Measurements from ENCODE around the gene METTL18.
A peak's percentile ranks its signal among the peaks of the same experiment; 100 is the strongest.
"Not testable (repeated sequence)": the region's sequence is repeated elsewhere in the genome, so short reads cannot be mapped to it uniquely, and the experiment has no call there.

The METTL18 gene

GRCh38 chr1:169794530-169795416 is at the start of gene METTL18:
TSS of gene METTL18 (minus strand) at chr1:169794907. CDS start at chr1:169793695, 1,212 bp downstream.
- DNase-seq, result peak; percentile 83

DNA sequence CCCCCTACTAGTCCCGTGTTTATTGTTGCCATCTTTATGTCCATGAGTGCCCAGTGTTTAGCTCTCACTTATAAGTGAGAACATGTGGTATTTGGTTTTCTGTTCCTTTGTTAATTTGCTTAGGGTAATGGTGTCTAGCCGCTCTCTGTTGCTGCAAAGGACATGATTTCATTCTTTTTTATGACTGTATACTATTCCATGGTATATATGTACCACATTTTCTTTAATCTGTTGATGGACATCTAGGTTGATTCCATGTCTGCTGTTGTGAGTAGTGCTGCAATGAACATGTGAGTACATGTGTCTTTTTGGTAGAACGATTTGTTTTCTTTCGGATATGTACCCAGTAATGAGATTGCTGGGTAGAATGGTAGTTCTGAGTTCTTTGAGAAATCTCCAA is 44.2 kb upstream of the METTL18 start:
- no peak for DNase-seq

DNA sequence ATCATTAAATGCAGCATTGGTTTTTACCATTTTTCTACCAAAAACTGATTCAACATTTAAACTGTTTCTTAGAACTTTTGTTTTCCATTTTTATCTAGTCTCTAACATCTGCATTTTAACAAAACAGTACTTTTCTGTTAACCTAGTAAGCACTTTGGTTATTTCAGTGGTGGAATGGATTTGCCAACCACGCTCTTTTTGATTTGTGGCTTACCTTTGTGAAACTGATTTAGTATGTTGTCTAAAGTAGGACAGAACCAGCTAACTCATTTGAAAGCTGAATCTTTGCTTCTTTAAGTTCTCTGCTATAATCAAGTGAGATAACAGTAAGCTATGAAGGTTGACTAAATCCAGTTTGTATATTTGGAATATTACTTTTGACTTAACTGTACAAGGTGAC is 41.5 kb upstream of the METTL18 start:
- DNase-seq, result no peak

DNA sequence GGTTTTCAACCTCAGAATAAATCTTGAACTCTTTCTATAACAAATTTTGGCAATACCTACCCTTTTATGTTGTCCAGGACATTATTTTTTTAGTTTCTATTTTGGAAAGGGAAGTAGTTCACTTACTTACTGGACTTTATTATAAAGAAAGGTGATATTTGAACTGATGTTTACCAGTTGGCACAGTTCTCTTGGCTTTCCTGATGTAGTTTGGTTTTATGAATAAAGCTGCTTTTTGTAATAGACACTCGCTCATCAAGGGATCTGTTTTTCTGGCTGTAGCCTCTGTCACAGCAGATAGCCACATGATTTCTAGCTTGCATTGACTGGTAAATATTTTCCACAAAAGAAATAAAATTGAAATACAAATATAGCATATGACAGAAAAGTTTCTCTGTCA is 40.9 kb upstream of the METTL18 start:
- no peak for DNase-seq

- DNase-seq, result no peak
Measured at GRCh38 chr1:169834869-169835268, 40.2 kb upstream of the METTL18 start.

- DNase-seq, result no peak
Measured at GRCh38 chr1:169833179-169833901, 38.6 kb upstream of the METTL18 start.

- no peak for DNase-seq
Measured at GRCh38 chr1:169829671-169830070, 35.0 kb upstream of the METTL18 start.

- no peak for DNase-seq
Measured at GRCh38 chr1:169824153-169824552, 29.4 kb upstream of the METTL18 start.

GRCh38 chr1:169821500-169821899 is 26.8 kb upstream of the METTL18 start:
- DNase-seq, result no peak

DNA sequence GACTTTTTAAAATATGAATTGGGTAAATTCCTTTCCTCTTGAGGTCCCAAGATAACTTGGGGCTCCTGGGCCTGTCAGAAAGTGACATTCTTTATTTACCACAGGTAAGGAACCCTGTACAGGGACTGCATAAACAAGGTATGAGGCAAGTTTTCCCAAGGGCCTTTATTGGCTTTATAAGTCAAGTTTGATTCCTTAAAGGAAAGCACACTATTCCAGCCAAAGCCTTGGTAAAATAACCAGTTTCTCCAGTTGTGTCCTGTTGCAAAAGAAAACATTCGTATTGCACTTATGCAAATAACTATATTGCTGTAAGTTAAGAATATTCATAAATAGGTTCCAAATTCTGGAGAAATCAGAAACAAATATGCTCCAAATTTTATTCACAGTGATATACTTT is 21.9 kb upstream of the METTL18 start:
- DNase-seq, result no peak

DNA sequence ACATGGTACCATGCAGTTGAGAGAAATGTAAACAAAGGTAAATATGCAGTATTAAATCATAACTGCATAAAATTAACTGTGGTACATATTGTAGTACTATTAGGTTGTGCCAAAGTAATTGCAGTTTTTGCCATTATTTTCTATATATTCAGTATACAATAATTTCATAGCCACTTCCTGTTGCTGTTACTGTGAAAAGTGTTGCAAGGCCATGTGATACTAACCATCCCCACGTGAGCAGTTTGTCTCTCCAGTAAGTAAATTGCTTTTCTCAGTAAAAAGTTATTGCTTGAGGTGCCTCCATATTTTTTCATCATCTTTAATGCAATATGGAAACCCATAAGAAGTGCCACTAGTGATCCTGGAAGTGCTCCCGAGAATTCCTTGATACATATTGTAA is 19.6 kb upstream of the METTL18 start:
- DNase-seq, result no peak

DNA sequence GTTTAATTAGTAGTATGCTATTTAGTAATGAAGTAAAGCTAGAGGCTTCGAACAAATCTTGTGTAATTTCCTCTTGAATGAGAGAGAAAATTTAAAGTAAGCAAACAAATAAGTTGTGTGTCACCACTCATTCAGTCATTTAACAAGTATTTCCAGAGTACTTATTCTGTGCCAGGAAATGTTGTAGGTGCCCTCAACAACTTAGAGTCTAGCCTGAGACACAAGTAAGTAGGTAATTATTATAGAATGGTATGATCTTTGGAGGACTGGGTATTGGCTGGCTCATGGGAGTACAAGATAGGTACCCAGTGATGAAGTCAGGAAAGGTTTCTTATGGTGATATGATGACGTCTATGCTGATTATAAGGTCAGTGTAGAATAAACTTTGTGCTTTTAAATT is 17.4 kb upstream of the METTL18 start:
- DNase-seq, result no peak

DNA sequence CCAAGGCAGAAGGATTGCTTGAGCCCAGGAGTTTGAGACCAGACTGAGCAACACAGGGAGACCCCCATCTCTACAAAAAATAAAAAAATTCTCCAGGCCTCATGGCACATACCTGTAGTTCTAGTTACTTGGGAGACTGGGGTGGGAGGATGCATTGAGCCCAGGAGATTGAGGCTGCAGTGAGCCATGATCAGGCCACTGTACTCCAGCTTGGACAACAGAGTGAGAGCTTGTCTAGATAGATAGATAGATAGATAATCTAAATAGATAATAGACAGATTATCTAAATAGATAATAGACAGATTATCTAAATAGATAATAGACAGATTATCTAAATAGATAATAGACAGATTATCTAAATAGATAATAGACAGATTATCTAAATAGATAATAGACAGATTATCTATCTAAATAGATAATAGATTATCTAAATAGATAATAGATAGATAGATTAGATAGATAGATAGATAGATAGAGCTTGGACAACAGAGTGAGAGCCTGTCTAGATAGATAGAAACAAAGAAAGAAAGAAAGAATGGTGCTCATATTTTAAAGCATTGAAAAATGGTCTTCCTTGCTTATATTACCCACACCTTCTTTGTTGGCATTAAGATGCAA is 16.8 kb upstream of the METTL18 start:
- DNase-seq, result not testable (repeated sequence)

DNA sequence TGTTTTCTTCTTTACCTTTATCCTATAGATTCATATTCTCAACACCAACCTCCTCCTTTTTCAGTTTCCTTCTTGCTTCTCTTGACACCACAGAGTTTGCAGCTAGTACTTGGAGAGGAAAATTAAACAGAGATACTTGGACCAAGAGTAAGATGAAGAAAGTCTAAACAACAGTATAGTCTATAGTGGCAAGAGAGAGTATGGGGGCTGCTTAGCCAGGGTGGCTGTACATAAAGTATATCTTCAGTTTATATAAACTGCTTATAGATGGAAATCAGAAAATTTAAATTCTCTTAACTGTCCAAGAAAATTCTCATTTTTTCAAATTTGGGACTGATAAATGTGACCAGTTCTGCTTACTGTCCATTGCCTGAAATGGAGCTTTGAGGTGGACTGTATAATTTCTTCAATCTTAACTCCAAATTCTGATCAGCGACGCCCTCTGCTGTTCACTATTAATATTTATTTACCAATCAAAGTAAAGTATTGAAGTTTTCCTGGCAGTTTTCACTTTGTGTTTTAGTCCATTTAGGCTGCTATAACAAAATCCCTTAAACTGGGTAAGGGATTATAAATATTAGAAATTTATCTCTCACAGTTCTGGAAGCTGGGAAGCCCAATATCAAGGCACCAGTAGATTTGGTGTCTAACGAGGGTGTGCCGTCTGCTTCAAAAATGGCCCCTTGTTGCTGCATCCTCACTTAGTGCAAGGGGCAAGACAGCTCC is 14.8 kb upstream of the METTL18 start:
- no peak for DNase-seq

- no peak for DNase-seq
Measured at GRCh38 chr1:169804941-169805340, 10.2 kb upstream of the METTL18 start.

- DNase-seq, result no peak
Measured at GRCh38 chr1:169802888-169803287, 8.2 kb upstream of the METTL18 start.

DNA sequence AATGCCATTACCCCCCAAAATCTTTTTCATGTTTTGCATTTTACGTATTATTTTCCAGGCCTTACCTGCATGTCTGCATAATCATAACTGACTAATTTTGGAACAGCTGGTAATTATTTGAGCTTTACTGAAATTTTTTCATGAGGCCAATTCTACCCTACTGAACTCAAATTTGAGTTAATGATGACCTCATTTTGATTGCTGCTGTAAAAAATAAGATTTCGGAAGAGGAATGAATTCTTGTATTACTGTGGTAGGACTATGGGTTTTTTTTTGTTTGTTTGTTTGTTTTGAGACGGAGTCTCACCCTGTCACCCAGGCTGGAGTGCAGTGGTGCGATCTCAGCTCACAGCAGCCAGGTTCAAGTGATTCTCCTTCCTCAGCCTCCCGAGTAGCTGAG is 2.6 kb upstream of the METTL18 start:
- DNase-seq, result no peak

DNA sequence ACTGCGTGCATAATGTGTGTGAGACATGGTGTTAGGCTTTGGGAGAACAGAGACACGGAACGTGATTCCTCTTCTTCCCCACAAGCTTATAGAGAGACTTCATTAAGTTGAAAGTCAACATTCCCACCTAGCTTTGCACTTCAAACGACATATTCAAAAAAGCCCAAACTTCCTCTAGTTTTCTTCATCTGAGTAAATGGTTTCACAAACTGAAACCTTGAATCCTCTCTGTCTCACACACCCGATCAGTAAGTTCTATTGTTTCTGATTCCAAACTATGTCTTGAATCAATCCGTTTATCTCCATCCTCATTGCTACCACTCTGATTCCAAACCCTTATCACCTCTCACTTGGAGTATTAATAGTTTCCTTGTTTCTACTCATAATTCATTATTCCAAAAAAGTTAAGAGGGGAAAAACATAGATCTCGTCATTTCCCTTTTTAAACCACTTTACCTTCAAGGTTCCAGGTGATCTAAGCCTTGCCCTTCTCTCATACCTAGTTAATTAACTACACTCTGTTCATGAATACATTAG is 1.6 kb upstream of the METTL18 start:
- DNase-seq, result no peak

- DNase-seq, result no peak
Measured at GRCh38 chr1:169795687-169796086, 980 bp upstream of the METTL18 start.

GRCh38 chr1:169793730-169794129 is 977 bp downstream of the METTL18 start:
- no peak for DNase-seq

DNA sequence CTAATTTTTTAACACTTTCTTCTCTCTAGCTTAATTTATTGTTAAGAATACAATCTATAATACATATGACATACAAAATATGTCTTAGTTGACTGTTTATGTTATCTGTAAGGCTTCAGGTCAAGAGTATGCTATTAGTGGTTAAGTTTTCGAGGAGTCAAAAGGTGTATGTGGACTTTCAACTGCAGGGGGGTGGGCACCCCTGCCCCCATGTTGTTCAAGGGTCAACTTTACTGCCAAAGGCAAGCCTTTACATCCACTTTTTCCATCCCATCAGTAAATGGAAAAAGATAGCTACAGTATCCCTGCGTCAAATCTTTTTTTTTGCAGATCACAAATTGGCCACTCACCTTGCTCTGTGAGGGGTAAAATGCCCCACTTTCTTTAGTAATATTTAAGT is 6.3 kb downstream of the METTL18 start:
- no peak for DNase-seq

DNA sequence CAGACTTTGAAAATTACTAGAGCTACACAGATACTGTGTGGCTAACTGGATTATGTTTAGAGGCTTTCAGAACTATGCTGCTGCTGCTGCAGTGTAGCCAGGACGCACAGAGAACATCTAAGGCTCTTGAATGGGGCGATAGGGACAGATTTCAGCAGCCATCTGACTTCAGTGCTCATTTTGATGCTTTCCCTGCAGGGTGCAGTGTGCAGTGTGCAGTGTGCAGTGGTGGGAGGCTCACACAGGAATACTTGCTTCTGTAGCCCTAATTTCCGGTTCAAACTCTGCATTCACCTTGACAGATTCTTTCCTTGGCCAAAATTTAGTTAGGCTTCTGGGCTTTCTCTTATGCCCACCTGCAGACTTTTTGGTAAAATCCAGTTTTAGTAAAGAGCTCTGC is 7.7 kb downstream of the METTL18 start:
- no peak for DNase-seq

DNA sequence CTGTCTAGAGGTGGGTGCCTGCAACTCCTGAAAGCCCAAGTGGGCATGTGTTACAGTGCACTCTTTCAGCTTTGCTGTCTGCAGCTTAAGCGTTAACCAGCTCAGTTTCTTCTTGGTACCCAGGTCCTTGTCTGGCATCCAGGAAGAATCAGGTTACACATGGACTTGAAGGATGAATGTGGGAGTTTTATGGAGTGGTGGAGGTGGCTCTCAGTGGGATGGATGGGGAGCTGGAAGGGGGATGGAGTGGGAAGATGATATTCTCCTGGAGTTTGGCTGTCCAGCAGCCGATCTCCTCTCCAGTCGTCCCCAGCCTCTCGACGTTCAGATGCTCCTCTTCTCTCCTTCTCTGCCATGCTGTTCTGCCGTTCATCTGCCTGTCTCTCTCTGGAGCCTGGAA is 9.4 kb downstream of the METTL18 start:
- DNase-seq, result no peak
